Thymus (tissue), 11 donors: ENCODE measurements around the gene TMEM266. TPM values are rescaled to one million over a fixed set of nuclear protein-coding genes. Genes with fewer than 3 reads are reported as not detected.

Experiments used
- DNase-seq, 9 donors: peaks; one replicate each; pipeline ENCODE4 v3.0.0-alpha.2; 2013; ENCODE audit warnings: low spot score in 9 of 9, low read depth in 6 of 9, missing footprints in 1 of 9
- H3K27ac ChIP-seq, 2 donors: one replicate each; pipeline ENCODE4 v1.5.1; 2013; ENCODE audit warnings: control low read depth in 1 of 2, low read depth in 1 of 2, low read length in 1 of 2, mild to moderate bottlenecking in 1 of 2, moderate library complexity in 1 of 2
- H3K27me3 ChIP-seq, 2 donors: one replicate each; pipeline ENCODE4 v1.5.1; 2013; ENCODE audit warnings: low read length in 1 of 2; ENCODE audit not compliant: control insufficient read depth in 2 of 2, insufficient read depth in 1 of 2
- H3K36me3 ChIP-seq, 2 donors: one replicate each; pipeline ENCODE4 v1.5.1; 2013; ENCODE audit warnings: low read length in 1 of 2, mild to moderate bottlenecking in 1 of 2, moderate library complexity in 1 of 2; ENCODE audit not compliant: control insufficient read depth in 2 of 2, insufficient read depth in 2 of 2
- H3K4me1 ChIP-seq, 2 donors: one replicate each; pipeline ENCODE4 v1.5.1; 2013; ENCODE audit warnings: low read length in 2 of 2; ENCODE audit not compliant: control insufficient read depth in 2 of 2, insufficient read depth in 2 of 2
- H3K4me3 ChIP-seq, 2 donors: one replicate each; pipeline ENCODE4 v1.5.1; 2013; ENCODE audit warnings: low read length in 2 of 2, control low read depth in 1 of 2, mild to moderate bottlenecking in 1 of 2
- H3K9me3 ChIP-seq, 2 donors: one replicate each; pipeline ENCODE4 v1.5.1; 2013; ENCODE audit warnings: low read length in 1 of 2, mild to moderate bottlenecking in 1 of 2; ENCODE audit not compliant: control insufficient read depth in 2 of 2, insufficient read depth in 1 of 2
- WGBS: extraction: QIAGEN DNeasy Blood & Tissue Kit; methylation state at CpG from one replicate; pipeline ENCODE4 v1.1.7; 2013; 5-methylcytosine and 5-hydroxymethylcytosine counted together
- polyA plus RNA-seq: library from polyadenylated mRNA; stranded (reverse); fragments of 200-250 nt; gene quantifications from one replicate; pipeline ENCODE4 v1.2.3, GENCODE V29; 2013
- total RNA-seq: library from RNA; stranded (reverse); fragments of 120-200 nt; gene quantifications from one replicate; pipeline ENCODE4 v1.2.4, GENCODE V29; 2013
- donor health status: healthy.

TMEM266 gene
- total and polyA plus RNA-seq, 2 donors: 1.2 TPM

GRCh38 chr15:76178296-76179000, 118.7 kb downstream of the TMEM266 start:
- 63% methylated on average over 21 of the region's 21 CpGs for WGBS
- peaks cover 0 to 1% of the 10 kb centered on the region in 2 donors for H3K9me3 ChIP-seq
- H3K27me3 ChIP-seq: peaks cover 0 to 19% of the 10 kb centered on the region in 2 donors
- no peak overlapping the region for H3K4me3 ChIP-seq
- H3K36me3 ChIP-seq: no peaks in the 10 kb centered on the region
- no peak for DNase-seq
- H3K4me1 ChIP-seq: no peaks in the 10 kb centered on the region
- no peak overlapping the region for H3K27ac ChIP-seq

GRCh38 chr15:76179023-76179422, 119.2 kb downstream of the TMEM266 start:
- WGBS: 97% methylated on average over 4 of the region's 4 CpGs
- Histone ChIP-seq H3K4me1 (no peaks in the 10 kb centered on the region), H3K36me3 (no peaks in the 10 kb centered on the region), H3K27me3 (peaks cover 0 to 22% of the 10 kb centered on the region in 2 donors), H3K9me3 (peaks cover 0 to 1% of the 10 kb centered on the region in 2 donors), H3K4me3 (no peak overlapping the region), H3K27ac (no peak overlapping the region)
- DNase-seq: no peak

- no peaks in the 10 kb centered on the region for H3K36me3 ChIP-seq
- WGBS: 97% methylated on average over 7 of the region's 7 CpGs
- H3K9me3 ChIP-seq: peaks cover 0 to 1% of the 10 kb centered on the region in 2 donors
- H3K4me3 ChIP-seq: no peak overlapping the region
- H3K27ac ChIP-seq: no peak overlapping the region
- H3K4me1 ChIP-seq: no peaks in the 10 kb centered on the region
- DNase-seq: no peak
- H3K27me3 ChIP-seq: peaks cover 0 to 22% of the 10 kb centered on the region in 2 donors
Measured at GRCh38 chr15:76180321-76180720, 120.5 kb downstream of the TMEM266 start.

GRCh38 chr15:76181705-76182107, 121.9 kb downstream of the TMEM266 start:
- WGBS: 84% methylated on average over 9 of the region's 9 CpGs
- H3K27me3 ChIP-seq: peaks cover 0 to 22% of the 10 kb centered on the region in 2 donors
- no peak overlapping the region for H3K27ac ChIP-seq
- no peak overlapping the region for H3K4me3 ChIP-seq
- peaks cover 0 to 1% of the 10 kb centered on the region in 2 donors for H3K9me3 ChIP-seq
- no peak for DNase-seq
- H3K36me3 ChIP-seq: no peaks in the 10 kb centered on the region
- H3K4me1 ChIP-seq: no peaks in the 10 kb centered on the region

- peaks cover 0 to 8% of the 10 kb centered on the region in 2 donors for H3K27me3 ChIP-seq
- WGBS: 86% methylated on average over 10 of the region's 10 CpGs
Measured at GRCh38 chr15:76183930-76184649, 124.3 kb downstream of the TMEM266 start.

GRCh38 chr15:76184650-76185035, 124.9 kb downstream of the TMEM266 start:
- Histone ChIP-seq H3K9me3 (no peaks in the 10 kb centered on the region), H3K4me3 (no peak overlapping the region), H3K27ac (no peak overlapping the region), H3K27me3 (peaks cover under 1 to 8% of the 10 kb centered on the region in 2 donors), H3K36me3 (no peaks in the 10 kb centered on the region), H3K4me1 (no peaks in the 10 kb centered on the region)
- WGBS: 92% methylated on average over 13 of the region's 13 CpGs
- no peak for DNase-seq

More at GRCh38 chr15:76183930-76184649, 124.3 kb downstream of the TMEM266 start:
- Histone ChIP-seq H3K36me3 (no peaks in the 10 kb centered on the region), H3K4me1 (no peaks in the 10 kb centered on the region), H3K9me3 (no peaks in the 10 kb centered on the region), H3K27ac (no peak overlapping the region), H3K4me3 (no peak overlapping the region)
- no peak for DNase-seq

- H3K9me3 ChIP-seq: no peaks in the 10 kb centered on the region
- peaks cover 2 to 19% of the 10 kb centered on the region in 2 donors for H3K27me3 ChIP-seq
- DNase-seq: peak in 3 of 9 donors; percentile 13 to 27 (median 18)
- WGBS: 71% methylated on average over 3 of the region's 3 CpGs
- H3K4me1 ChIP-seq: no peaks in the 10 kb centered on the region
- no peak overlapping the region for H3K4me3 ChIP-seq
- no peaks in the 10 kb centered on the region for H3K36me3 ChIP-seq
- no peak overlapping the region for H3K27ac ChIP-seq
Measured at GRCh38 chr15:76185716-76186115, 125.9 kb downstream of the TMEM266 start.

- Histone ChIP-seq H3K36me3 (no peaks in the 10 kb centered on the region), H3K27me3 (peaks cover 2 to 33% of the 10 kb centered on the region in 2 donors), H3K4me3 (no peak overlapping the region), H3K27ac (no peak overlapping the region), H3K9me3 (no peaks in the 10 kb centered on the region), H3K4me1 (peaks cover 0 to 5% of the 10 kb centered on the region in 2 donors)
- no peak for DNase-seq
- WGBS: 91% methylated on average over 4 of the region's 4 CpGs
Measured at GRCh38 chr15:76187163-76187562, 127.4 kb downstream of the TMEM266 start.

GRCh38 chr15:76189106-76189505, 129.3 kb downstream of the TMEM266 start:
- Histone ChIP-seq H3K9me3 (no peaks in the 10 kb centered on the region), H3K4me3 (no peak overlapping the region), H3K27ac (no peak overlapping the region), H3K4me1 (peaks cover 0 to 5% of the 10 kb centered on the region in 2 donors), H3K36me3 (no peaks in the 10 kb centered on the region), H3K27me3 (peaks cover 2 to 38% of the 10 kb centered on the region in 2 donors)
- WGBS: 51% methylated on average over 2 of the region's 2 CpGs
- DNase-seq: no peak
